ENCODE results near the gene DAG1.

Gene DAG1

GRCh38 chr3:49567406-49567805, 97.3 kb downstream of the DAG1 start:
- Histone ChIP-seq H3K9me3 (ENCODE audit: control insufficient read depth, insufficient read depth, low read length) (no peaks in the 10 kb centered on the region), H3K36me3 (ENCODE audit: control insufficient read depth, low read length) (no peaks in the 10 kb centered on the region), H3K79me2 (ENCODE audit: control insufficient read depth, low read length) (no peaks in the 10 kb centered on the region), H3K27me3 (ENCODE audit: control insufficient read depth, low read length) (peaks cover 14% of the 10 kb centered on the region; the same call in 1 of the 2 replicates), H3F3A (ENCODE audit: control insufficient read depth, insufficient read depth) (no peaks in the 10 kb centered on the region), H3K4me2 (ENCODE audit: low read length) (no peak overlapping the region), H3K9me2 (replicated peaks; ENCODE audit: control insufficient read depth, low read length) (no peaks in the 10 kb centered on the region), H3K4me3 (ENCODE audit: low read length) (no peak overlapping the region), H4K20me1 (ENCODE audit: control insufficient read depth, insufficient read depth, low read depth, low read length) (no peaks in the 10 kb centered on the region), H3K4me1 (ENCODE audit: control insufficient read depth, low read length) (no peaks in the 10 kb centered on the region), H3K27ac (ENCODE audit: low read depth, low read length) (no peak overlapping the region)
- TF ChIP-seq EZH2phosphoT487 (IDR thresholded peaks at IDR 0.05; ENCODE audit: borderline replicate concordance, low read length) (no peak), CTCF (IDR thresholded peaks at IDR 0.05; ENCODE audit: low read depth, low read length, poor library complexity, severe bottlenecking) (no peak)

GRCh38 chr3:49568965-49569364, 98.9 kb downstream of the DAG1 start:
- H3K27ac ChIP-seq (ENCODE audit: low read depth, low read length): no peak overlapping the region
- H3F3A ChIP-seq (ENCODE audit: control insufficient read depth, insufficient read depth): no peaks in the 10 kb centered on the region
- no peak overlapping the region for H3K4me2 ChIP-seq (ENCODE audit: low read length)
- TF ChIP-seq CTCF (IDR thresholded peaks at IDR 0.05; ENCODE audit: low read depth, low read length, poor library complexity, severe bottlenecking) (no peak), EZH2phosphoT487 (IDR thresholded peaks at IDR 0.05; ENCODE audit: borderline replicate concordance, low read length) (no peak)
- H3K79me2 ChIP-seq (ENCODE audit: control insufficient read depth, low read length): no peaks in the 10 kb centered on the region
- no peaks in the 10 kb centered on the region for H3K36me3 ChIP-seq (ENCODE audit: control insufficient read depth, low read length)
- no peaks in the 10 kb centered on the region for H3K9me2 ChIP-seq (replicated peaks; ENCODE audit: control insufficient read depth, low read length)
- H4K20me1 ChIP-seq (ENCODE audit: control insufficient read depth, insufficient read depth, low read depth, low read length): no peaks in the 10 kb centered on the region
- H3K4me1 ChIP-seq (ENCODE audit: control insufficient read depth, low read length): no peaks in the 10 kb centered on the region
- no peak overlapping the region for H3K4me3 ChIP-seq (ENCODE audit: low read length)
- H3K27me3 ChIP-seq (ENCODE audit: control insufficient read depth, low read length): peaks cover 11% of the 10 kb centered on the region; the same call in 1 of the 2 replicates
- H3K9me3 ChIP-seq (ENCODE audit: control insufficient read depth, insufficient read depth, low read length): no peaks in the 10 kb centered on the region

GRCh38 chr3:49570028-49570654, 100.1 kb downstream of the DAG1 start:
- Histone ChIP-seq H3K4me2 (ENCODE audit: low read length) (no peak overlapping the region), H3K27me3 (ENCODE audit: control insufficient read depth, low read length) (peaks cover 11% of the 10 kb centered on the region; the same call in 1 of the 2 replicates), H3K9me2 (replicated peaks; ENCODE audit: control insufficient read depth, low read length) (no peaks in the 10 kb centered on the region), H3F3A (ENCODE audit: control insufficient read depth, insufficient read depth) (no peaks in the 10 kb centered on the region), H3K36me3 (ENCODE audit: control insufficient read depth, low read length) (no peaks in the 10 kb centered on the region), H4K20me1 (ENCODE audit: control insufficient read depth, insufficient read depth, low read depth, low read length) (no peaks in the 10 kb centered on the region), H3K4me1 (ENCODE audit: control insufficient read depth, low read length) (no peaks in the 10 kb centered on the region), H3K79me2 (ENCODE audit: control insufficient read depth, low read length) (no peaks in the 10 kb centered on the region), H3K4me3 (ENCODE audit: low read length) (no peak overlapping the region), H3K9me3 (ENCODE audit: control insufficient read depth, insufficient read depth, low read length) (no peaks in the 10 kb centered on the region), H3K27ac (ENCODE audit: low read depth, low read length) (no peak overlapping the region)
- TF ChIP-seq CTCF (IDR thresholded peaks at IDR 0.05; ENCODE audit: low read depth, low read length, poor library complexity, severe bottlenecking) (no peak), EZH2phosphoT487 (IDR thresholded peaks at IDR 0.05; ENCODE audit: borderline replicate concordance, low read length) (no peak)
